DMS153 treated with DMSO at 0.1 percent for 48 hours (cell line): ENCODE measurements around the gene AASS.

Source experiments
- DNase-seq: peaks from one replicate; lab custom pipeline; 2025; ENCODE audit not compliant: unreplicated experiment; lab: John Stamatoyannopoulos, UW

AASS gene

DNA sequence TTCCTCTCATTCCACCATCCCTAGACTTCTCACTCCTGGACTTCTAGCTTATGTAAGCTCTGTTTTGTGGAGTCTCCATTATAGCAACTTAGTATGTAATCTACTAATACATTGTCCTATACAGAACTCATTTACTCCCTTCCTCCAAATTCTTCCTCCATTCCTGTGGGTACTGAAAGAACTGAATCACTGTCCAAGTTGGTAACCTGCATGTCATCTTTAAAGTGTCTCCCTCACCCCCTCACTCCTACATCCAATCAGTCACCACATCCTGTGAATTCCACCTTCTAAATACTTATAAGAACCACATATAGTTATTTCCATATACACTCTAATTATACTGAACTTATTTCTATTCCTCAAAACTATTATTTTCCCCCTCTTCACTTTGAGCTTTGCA is 20.3 kb downstream of the AASS start:
- DNase-seq = no peak

DNA sequence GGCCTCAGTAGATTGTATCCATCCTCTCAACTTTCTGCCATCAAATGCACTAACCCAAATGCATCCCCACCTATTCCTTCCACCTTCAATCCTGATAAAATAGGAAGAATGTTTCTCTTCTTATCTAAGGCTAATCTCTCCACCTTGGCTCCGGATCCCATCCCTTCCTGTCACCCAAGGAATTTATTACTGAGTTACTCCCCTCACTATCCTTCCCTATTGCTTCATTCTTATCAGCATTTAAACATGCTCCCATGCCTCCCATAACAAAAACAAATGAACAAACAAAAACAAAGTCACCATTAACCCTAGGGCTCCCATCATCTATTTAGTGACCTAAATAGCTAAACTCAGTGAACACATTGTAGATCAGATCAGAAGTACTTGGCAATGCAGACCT is 25.3 kb downstream of the AASS start:
- DNase-seq = no peak

DNA sequence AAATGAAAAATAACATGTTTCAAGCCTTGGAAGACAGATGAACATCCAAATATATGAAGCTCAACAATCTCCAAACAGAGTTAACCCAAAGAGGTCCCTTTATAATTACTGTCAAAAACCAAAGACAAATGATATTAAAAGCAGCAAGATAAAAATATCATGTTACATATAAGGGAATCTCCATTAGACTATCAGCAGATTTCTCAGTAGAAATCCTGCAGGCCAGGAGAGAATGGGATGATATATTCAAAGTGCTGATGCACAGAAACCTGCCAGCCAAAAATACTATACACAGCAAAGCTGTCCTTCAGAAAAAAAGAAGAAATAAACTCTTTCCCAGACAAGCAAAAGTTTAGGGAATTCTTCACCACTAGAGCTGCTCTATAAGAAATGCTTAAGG is 41.0 kb downstream of the AASS start:
- DNase-seq = no peak

DNA sequence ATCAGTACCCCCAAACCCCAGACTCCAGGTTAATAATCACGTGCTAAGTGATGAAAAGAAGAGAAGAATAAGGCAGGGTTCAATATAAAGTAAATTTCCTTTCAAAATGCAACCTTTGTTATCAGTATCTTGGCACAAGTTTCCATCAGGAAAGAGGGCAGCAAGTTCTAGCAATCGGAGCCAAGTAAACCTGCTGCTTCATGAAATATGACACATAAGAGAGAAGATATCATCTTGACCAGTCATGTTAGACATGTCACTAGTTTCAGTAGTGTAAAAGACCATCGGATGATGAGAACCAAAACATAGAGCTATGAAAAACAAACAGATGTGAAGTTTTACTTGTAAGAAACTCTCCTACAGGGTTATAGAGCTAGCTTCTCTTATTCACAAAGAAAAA is 44.0 kb downstream of the AASS start:
- no peak for DNase-seq

DNA sequence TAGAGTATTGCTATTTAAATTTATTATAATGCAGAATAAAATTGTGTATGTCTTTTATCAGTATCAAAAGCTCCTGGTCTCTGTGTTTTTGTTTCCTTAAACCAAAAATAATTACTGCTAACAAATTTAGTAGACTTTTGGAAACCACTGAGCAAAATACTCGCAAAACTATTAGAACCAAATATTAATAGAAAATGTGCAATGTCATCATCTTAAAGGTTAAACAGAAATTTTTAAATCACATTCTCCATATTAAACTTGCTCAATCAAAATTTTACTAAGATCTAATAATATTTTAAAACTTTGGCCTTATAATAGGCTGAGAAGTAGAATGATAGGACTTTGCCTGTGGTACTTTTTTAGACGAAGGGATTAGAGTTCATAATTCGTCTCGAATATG is 48.4 kb downstream of the AASS start:
- DNase-seq = no peak

DNA sequence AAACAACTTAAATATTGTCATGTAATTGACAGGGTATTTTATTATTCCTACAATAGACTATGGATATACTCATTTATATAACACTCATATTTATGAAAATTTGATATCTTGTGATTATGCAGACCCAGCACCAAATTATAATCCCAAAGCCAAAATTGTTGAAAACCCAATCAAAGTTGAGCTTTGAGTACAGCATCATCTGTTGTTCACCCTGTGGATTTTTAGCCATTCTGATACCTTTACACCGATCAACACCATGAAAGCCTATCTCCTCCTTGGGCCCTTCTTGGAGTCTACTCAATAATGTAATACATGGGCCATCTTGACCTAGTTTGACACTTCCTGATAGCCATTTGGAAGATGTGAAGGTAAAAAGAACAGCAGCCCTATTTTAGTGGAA is 49.5 kb downstream of the AASS start:
- DNase-seq = no peak

DNA sequence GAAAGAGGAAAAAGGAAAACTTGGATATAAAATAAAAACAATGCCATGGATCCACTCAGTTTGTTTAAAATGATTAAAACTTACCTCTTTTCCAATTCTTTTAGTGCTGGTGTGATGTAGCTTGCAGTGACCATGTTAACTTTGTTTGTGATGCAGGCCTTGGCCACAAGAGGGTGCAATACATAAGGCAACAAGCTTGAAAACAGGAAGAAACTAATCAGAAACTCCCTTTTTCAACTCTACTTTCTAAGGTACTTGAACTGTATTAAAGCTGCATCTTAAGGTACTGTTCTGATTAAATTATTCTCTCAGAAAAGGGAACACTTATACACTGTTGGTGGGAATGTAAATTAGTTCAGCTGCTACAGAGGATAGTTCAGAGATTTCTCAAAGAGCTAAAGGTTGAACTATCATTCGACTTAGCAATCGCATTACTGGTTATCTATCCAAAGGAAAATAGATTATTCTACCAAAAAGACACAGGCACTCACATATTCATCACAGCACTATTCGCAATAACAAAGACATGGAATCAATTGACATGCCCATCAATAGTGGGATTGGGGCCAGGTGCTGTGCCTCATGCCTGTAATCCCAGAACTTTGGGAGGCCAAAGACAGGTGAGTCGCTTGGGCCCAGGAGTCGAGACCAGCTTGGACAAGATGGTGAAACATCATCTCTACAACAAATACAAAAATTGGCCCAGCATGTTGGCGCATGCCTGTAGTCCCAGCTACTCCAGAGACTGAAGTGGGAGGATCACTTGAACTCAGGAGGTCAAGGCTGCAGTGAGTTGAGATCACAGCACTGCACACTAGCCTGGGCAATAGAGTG is 50.9 kb downstream of the AASS start:
- DNase-seq = peak; percentile 8

DNA sequence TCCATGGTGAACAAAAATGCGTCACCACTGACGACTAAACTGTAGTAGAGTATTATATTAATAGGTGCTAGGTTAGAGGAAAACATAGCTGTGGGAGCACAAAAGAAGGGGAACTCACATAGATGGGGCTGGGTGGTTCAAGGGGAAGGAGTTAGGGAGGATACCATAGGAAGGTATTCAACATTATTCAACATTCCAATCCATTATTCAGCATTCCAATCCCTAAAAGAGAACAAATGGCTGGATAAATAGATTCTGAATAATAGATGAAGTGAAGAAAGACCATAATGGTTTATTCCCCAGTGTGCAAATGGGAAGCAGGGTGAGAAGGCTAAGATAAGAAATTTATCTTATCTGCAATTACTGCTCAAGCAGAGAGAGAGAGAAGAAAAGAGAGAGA is 61.4 kb downstream of the AASS start:
- no peak for DNase-seq

DNA sequence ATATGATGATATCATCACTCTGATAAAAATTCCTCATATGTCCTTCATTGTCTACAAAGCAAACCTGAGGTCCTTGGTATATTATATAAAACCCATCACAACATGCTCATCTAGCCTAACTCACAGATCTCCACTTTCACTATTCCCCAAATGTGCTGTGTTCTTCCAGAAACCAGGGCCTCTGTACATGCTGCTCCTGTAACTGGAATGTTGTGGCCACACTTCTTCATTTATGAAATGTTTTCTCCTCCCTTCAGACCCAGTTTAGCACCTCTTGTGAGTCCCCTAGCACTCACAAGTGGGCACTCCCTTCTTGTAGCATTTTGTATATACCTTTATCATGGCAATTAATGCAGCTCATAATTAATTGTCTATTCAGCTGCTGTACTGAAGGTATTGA is 61.9 kb downstream of the AASS start:
- DNase-seq = no peak

DNA sequence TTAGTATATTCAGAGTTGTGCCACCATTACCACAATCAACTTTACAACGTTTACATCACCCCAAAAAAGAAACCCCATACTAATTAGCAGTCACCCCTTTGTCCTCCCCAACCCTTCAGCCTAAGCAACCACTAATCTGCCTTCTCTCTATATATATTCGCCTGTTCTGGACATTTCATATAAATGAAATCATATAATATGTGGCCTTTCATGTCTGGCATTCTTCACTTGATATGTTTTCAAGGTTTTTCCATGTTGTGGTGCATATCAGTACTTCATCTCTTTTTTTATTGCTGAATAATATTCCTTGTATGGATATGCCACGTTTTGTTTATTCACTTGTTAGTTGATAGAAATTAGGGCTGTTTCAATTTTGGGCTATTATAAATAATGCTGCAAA is 70.4 kb downstream of the AASS start:
- DNase-seq = no peak

DNA sequence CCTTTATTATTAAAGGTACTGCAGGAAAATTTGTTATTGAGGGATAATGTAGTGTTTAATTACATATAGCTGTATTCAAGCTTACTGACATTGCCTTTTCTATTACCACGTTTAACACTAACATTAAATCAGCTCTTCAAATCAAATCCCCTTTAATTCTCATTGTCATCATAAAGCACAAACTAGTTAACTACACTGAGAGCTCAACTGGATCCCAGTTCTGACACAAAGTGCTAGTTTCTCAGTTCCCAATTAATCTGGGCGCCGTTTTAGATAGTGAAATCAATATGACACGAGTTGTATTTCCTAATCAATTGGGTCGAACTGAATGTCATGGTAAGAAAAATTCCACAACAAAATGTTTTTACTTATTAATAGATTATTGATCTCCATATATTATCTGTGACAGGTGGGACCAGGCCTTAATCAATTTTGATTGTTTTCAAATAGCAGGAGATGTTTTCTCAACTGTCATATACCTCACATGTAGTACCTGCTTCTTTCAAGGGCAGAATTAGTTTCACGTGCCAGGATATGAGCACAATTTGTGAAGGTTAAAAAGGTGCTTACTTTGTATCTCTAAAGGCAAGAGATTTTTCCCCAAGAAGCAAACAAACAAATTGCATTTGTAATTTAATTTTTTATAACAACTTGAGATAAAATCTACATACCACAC is 71.0 kb downstream of the AASS start:
- DNase-seq = no peak

DNA sequence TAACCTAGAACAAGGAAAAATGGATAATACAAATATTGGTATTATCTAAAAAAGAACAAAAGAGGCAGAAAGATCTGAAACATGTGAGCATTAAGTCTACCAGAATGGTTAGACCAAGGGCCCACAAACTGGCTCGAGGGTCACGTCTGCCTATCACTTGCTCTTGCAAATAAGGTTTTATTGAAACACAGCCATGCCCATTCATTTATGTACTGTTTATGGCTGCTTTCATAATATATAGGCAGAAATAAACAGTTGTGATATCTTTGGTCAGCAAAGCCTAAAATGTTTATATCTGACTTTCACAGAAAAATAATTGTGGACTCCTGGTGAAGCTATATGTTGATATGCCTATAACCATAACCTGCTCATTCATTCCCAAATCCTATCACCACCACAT is 71.8 kb downstream of the AASS start:
- DNase-seq = no peak

DNA sequence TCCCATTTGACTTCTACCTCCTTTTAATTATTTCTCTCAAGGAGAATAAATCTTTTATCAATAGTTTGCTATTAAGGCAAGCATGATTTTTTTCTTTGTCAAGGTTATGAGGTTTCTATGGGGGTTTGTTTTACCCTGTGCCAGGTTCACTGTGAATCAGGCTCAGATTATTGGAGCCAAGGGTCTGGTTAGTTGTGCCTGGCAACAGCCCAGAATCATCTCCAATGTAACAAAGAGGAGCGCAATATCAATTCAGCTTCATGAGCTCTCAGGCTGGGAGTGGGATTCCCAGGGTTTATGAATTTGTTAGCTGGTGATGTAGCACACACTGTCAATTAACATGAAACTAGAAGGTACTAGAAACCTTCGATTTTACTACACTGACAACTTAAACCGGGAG is 73.2 kb downstream of the AASS start:
- no peak for DNase-seq

DNA sequence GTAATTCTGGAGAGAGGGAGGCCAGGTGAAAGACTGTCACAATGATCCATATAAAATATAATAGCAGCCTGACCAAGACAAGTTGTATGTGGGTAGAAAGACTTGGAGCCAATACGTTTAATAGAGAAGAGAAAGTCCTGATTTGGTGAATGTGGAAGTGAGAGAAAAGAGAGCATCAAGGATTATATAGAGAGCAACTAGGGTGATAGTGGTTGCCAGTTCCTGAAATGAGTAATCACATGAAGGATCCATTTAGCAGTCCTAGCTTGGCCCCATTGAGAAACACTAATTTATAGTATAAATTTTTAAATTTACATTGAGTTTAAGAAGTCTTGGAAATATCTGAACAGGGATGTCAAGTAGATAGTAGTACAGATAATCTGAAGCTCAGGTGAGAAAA is 74.0 kb downstream of the AASS start:
- no peak for DNase-seq

DNA sequence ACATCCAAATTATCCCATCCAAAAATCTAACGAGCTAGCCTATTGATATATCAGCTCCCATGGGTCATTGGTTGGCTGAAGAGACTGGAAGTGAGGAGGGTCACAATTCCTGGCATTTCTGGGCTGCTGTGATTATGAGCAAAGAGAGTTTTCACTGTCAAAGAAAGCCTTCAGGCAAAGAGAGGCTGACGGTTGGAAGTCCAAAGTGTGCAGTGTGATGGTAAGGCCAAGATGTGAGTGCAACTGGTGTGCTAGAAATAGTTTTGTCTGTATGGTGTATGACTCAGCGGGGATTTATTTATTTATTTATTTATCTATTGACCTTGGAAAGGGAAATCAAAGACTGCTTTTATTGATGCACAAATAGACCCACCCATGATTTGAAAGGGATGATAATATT is 75.0 kb downstream of the AASS start:
- DNase-seq = no peak

DNA sequence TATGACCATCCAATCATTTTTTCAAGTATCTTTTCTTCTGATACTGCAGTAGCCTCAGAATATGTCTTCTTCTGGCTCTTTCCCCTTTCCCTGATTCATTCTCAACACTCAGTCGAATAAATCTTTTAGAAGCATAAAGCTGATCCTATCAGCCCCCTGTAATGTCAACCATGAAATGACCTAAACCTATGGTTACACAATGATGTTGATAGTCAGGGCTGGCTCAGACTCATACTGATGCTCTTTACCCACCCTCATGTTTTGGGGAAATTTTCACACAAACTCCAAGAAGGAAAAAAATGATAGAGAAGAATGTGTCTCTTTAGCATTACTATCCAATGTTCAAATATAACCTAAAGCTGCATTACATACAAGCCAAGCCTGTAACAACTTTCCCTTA is 76.0 kb downstream of the AASS start:
- DNase-seq = no peak

DNA sequence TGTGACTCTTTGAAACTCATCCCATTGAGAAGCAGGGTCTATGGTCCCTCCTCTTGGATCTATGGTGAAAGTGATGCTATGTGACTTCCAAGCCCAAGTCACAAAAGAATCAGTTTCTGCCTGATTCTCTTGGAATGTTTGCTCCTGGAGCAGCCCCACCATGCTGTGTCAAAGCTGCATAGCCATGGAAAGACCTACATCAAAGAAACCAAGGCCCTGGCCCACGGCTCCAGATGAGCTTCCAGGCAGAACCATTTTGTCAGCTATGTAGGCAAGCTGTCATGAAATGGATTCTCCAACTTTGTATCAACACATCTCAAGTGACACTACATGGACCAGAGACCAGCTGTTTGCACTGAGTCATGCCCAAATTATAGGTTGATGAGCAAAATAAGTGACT is 77.0 kb downstream of the AASS start:
- DNase-seq = no peak

DNA sequence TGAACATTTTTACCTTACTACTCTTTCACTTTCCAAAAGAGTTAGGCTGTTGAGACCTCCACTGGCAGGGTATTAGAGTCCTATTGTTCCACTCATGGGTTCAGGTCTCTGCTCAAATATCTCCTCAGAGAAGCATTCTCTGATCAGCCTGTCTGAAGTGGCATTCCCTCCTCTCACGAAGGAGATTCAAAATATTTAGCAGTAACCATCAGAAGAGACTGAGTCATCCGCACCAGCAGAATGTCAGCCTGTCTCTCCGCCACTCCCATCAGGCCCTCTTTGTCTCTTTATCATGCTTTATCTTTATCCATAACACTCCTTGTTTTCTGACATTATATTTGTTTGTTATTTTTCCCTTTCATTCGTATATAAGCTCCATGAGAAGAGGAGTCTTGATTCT is 79.1 kb downstream of the AASS start:
- DNase-seq = no peak

DNA sequence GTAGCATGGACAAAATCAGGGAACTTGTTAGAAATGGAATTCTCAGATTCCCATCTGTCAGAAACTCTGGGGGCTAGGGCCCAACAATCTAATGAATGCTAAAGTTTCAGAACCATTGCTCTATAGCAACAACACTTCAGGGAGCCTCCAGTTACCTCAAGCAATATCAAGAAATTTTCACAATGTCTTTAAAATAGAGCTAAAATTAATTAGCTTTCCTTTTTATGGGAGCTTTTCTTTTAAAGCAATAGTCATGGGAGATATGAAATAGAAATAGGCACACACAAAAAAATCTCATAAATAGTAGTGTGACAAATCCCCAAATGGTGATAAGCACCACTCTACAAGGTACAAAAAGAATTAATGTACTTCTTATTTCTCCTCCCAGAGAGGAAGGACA is 80.9 kb downstream of the AASS start:
- no peak for DNase-seq

DNA sequence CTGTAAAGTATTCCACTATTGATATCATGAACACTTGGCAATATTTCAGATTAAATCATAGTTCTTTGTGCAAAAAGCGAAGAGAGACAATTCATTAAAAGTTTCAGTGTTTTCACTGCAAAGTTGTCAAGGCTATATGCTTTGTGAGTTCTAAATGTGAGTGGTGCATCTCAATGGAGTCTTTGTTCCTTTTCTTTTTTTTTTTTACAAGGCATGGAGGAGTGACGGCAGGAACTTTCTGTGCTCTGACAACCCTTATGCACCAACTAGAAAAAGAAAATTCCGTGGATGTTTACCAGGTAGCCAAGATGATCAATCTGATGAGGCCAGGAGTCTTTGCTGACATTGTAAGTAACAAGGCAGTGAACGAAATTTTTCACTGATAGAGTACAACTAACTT is 84.5 kb downstream of the AASS start:
- DNase-seq = no peak

DNA sequence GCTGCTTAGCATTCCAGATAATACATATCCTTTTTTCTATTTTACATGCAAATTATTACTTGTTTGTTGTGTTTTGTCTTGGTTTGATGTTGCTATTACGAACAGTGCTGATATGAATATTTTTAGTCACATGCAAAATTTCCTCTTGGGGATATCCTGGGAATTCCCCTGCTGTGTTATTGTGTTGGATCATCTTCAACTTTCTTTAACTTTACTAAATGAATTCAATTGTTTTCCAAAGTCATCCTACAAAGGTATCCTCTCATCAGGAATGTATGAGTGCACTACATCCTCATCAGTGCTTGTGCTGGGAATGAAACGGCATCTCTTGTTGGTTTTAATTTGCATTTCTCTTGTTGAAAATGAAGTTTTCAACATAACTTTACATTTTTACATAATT is 87.1 kb downstream of the AASS start:
- DNase-seq = no peak

DNA sequence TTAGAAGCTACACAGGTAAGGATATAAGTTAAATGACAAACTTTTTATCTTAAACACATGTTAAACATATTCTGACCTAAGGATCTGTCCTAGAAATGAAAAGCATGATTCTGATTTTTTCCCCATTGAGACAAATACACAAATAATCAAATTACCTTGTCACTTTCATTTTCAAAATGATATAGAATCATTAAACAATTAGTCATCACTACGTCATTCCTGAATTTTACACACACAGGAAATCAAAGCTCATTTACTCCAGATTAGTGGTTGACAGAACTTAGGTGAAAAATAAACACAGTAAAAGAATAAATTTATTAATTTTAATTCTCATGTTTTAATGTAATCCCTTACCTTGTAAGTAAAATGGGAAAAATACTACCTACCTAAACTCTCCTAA is 89.0 kb downstream of the AASS start:
- no peak for DNase-seq

DNA sequence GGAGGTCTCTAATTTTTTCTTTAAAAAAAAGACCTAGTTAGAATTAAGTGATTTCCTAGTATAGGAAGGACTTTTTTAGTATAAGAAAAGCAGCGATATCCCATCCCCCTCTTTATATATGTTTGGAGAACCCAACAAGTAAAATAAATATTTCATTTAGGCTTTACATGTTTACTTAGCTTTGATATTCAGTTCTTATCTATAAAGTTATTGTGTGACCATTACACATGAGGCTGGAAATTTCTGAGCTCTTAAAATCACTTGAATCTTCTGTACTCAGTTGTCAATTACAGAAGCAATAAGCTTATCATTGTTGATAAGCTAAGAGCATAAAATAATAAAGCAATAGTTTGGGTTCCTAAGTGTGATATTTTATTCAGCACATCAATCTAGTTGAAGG is 89.7 kb downstream of the AASS start:
- DNase-seq = no peak
